GM12891 (cell line): ENCODE measurements around the gene ETFA.
A peak's percentile ranks its signal among the peaks of the same experiment; 100 is the strongest.

ENCODE experiments used
- DNase-seq: peaks from one replicate; pipeline ENCODE4 v3.0.0; 2011; ENCODE audit warnings: low spot score; ENCODE audit not compliant: insufficient read length
- FAIRE-seq: peaks from 2 replicates; lab custom pipeline; 2011; peaks lifted over from hg19 to GRCh38; lab: Jason Lieb, UNC
- PAX5 ChIP-seq: IDR thresholded peaks from 2 replicates; pipeline ENCODE4 v1.6.1; 2011; ENCODE audit warnings: low read length, moderate library complexity, mild to moderate bottlenecking; ENCODE audit not compliant: insufficient read depth, severe bottlenecking
- POLR2A ChIP-seq: IDR thresholded peaks from 2 replicates; pipeline ENCODE4 v1.6.1; 2011; ENCODE audit warnings: low read depth, low read length, control low read depth
- POLR2AphosphoS5 ChIP-seq: IDR thresholded peaks from 2 replicates; pipeline ENCODE4 v1.6.1; 2011; ENCODE audit warnings: low read depth, low read length, control low read depth
- POU2F2 ChIP-seq: IDR thresholded peaks from 2 replicates; pipeline ENCODE4 v1.6.1; 2011; ENCODE audit warnings: low read depth, mild to moderate bottlenecking, control low read depth, low read length, moderate library complexity
- SPI1 ChIP-seq: IDR thresholded peaks from 2 replicates; pipeline ENCODE4 v1.6.1; 2011; ENCODE audit warnings: low read depth, low read length, control low read depth
- TAF1 ChIP-seq: IDR thresholded peaks from 2 replicates; pipeline ENCODE4 v1.6.1; 2011; ENCODE audit warnings: low read depth, low read length, control low read depth

Gene ETFA

DNA sequence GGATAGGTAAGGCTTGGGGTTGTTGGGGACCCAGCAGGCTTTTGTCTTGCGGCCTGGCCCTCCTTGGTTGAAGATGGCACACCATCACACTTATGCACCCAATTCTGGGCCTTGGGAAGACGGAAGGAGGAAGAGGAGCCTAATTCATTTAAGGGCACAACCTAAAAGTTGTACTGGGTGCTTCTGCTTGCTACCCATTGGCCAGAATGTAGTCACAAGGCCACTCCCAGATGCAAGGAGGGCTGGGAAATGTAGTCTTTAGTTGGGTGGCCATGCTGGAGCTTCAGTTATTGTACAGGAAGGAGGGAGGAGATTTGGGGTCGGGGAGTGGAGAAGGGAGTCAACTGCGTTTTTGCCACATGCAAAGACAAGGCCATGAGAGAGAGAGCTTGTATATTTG is 142.3 kb downstream of the ETFA start:
- DNase-seq, result no peak
- FAIRE-seq, result peak; percentile 62
- TF ChIP-seq POLR2AphosphoS5 (no peak), PAX5 (no peak), SPI1 (no peak), POLR2A (no peak), TAF1 (no peak), POU2F2 (no peak)

GRCh38 chr15:76168237-76168984 is 142.9 kb downstream of the ETFA start:
- TF ChIP-seq POLR2A (no peak), POLR2AphosphoS5 (no peak), POU2F2 (no peak)
- FAIRE-seq (peak; percentile 78), DNase-seq (no peak)

DNA sequence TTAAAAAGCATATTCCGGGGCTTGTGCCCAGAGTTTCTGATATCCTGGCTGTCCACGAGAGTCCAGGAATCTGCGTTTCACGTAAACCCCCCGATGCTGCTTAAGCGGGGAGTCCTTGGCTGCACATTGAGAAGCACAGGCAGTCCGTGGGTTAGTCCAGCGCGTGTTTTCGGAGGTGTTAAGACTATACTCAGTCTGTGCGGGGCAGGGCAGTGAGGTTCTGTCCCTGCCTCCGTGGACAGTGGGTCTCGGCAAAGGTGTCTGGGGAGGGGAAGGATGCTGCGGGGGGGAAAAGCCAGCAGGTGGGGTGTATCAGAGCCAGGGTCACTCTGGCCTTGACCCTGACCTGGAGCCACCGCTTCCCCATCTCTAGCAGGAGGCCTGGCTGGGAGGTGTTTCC is 145.3 kb downstream of the ETFA start:
- no peak for DNase-seq
- no peak for FAIRE-seq
- TF ChIP-seq POLR2A, result no peak
- no peak for TF ChIP-seq POU2F2
- TF ChIP-seq PAX5, result no peak
- no peak for TF ChIP-seq POLR2AphosphoS5
- TF ChIP-seq SPI1, result no peak
- TF ChIP-seq TAF1, result no peak
